GM12874 (cell line): Measurements from ENCODE around the gene ARHGEF28.

Experiments used
- TF ChIP-seq, protein P1 (sequence below): IDR thresholded peaks from 2 replicates; pipeline ENCODE4 v1.5.1; 2011; ENCODE audit warnings: low read depth, mild to moderate bottlenecking, control low read depth, low read length, moderate library complexity; ENCODE audit not compliant: insufficient read depth

Gene ARHGEF28

DNA sequence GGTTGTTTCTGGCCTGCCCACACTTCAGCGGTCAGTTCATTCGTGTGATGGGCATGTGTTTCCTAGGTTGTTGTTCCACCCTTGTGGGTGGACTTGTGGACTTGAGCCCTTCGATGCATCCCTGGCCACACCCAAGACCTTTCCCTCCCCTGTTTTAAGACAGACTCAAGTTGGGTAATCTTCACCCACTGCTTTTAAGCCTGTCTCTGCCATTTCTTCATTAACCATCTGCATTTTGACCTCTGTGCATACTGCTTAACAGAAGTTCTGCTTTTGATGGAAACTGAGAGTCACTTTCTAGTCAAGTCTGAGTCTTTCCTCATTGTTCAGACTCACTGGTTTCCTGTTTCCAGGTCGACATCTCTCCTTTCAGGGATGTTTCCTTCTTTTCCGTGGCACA lies 233.7 kb downstream of the ARHGEF28 start:
- TF ChIP-seq, protein P1, sequence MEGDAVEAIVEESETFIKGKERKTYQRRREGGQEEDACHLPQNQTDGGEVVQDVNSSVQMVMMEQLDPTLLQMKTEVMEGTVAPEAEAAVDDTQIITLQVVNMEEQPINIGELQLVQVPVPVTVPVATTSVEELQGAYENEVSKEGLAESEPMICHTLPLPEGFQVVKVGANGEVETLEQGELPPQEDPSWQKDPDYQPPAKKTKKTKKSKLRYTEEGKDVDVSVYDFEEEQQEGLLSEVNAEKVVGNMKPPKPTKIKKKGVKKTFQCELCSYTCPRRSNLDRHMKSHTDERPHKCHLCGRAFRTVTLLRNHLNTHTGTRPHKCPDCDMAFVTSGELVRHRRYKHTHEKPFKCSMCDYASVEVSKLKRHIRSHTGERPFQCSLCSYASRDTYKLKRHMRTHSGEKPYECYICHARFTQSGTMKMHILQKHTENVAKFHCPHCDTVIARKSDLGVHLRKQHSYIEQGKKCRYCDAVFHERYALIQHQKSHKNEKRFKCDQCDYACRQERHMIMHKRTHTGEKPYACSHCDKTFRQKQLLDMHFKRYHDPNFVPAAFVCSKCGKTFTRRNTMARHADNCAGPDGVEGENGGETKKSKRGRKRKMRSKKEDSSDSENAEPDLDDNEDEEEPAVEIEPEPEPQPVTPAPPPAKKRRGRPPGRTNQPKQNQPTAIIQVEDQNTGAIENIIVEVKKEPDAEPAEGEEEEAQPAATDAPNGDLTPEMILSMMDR, result no peak

DNA sequence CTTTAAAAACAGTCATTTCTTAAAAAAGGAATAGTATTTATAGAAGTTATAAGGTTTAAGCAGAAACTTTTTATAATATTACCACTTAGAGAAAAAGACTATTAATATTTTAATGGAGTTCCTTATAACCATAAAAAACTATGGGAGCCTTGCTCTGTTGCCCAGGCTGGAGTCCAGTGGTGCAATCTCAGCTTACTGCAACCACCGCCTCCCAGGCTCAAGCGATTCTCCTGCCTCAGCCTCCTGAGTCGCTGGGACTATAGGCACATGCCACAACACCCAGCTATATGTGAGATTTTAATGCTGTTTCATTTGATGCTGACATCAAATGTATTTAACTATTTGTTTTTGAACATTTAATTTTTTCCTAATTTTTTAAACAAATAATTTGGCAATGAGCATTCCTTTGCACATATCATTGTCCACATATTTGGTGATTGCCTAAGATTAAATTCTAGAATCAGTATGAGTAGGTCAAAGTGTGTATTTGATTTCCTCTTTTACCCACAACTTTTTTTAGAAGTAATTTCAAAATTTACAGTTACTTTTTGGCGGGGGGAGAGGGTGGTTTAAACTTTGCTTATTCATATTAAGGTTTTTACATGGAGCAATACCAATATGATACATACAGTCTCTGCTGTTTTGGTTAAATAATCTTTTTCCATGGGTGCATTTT lies 235.5 kb downstream of the ARHGEF28 start:
- TF ChIP-seq, protein P1, result no peak

DNA sequence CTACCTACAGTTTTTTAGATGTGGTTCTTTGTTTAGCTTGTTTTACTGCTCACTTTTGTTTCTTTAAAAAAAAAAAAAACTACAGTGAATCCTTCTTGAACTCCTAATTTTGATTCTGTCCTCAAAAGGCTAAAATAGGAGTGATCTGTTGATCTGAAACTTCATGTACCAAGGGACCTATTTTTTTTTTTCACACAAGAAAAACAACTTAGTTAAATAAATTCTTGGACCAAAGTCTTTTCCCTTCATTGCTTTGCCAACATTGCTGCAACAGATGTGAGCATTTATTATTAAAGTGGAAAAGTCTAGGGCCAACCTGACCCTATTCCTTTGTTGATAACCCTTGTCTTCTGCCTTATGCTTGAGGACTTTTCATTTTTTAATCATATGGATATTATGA lies 236.8 kb downstream of the ARHGEF28 start:
- TF ChIP-seq, protein P1, result no peak

DNA sequence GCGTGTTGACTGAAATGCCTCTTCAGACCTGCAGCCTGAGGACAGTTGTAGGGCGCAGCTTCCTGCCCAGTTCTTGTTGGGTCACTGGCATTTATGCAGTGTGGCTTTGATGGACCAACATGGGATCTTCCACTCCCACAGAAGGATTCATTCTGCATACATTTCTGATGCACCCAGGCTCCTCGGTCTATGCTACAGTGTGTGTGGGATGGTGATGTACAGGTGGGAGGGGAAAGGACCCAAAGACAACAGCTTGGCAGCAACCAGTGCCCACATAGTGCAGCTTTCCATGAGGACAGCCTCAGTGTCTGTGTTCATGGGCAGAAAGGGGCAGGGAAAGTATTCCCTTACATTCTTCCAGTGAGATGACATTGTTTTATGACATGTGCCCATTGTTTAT lies 237.9 kb downstream of the ARHGEF28 start:
- TF ChIP-seq, protein P1, result no peak

DNA sequence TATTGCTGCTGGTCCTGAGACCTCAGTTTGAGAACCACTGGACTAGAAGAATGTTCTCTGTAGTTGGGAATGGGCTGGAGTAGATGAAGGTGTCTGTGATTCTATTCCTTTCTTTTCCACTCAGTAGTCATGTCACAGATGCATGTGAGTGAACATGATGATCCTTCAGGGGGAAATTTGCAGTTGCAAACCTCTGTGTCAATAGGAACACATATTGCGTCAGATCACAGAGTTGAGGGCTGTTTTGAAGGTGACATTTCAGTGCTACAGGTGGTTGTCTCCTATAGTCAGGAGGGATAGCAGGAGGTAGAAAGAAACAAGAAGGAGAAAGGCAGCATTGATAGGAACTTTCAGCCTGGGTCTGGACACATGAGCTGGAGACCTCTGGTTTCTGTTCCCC lies 239.3 kb downstream of the ARHGEF28 start:
- TF ChIP-seq, protein P1, result no peak

DNA sequence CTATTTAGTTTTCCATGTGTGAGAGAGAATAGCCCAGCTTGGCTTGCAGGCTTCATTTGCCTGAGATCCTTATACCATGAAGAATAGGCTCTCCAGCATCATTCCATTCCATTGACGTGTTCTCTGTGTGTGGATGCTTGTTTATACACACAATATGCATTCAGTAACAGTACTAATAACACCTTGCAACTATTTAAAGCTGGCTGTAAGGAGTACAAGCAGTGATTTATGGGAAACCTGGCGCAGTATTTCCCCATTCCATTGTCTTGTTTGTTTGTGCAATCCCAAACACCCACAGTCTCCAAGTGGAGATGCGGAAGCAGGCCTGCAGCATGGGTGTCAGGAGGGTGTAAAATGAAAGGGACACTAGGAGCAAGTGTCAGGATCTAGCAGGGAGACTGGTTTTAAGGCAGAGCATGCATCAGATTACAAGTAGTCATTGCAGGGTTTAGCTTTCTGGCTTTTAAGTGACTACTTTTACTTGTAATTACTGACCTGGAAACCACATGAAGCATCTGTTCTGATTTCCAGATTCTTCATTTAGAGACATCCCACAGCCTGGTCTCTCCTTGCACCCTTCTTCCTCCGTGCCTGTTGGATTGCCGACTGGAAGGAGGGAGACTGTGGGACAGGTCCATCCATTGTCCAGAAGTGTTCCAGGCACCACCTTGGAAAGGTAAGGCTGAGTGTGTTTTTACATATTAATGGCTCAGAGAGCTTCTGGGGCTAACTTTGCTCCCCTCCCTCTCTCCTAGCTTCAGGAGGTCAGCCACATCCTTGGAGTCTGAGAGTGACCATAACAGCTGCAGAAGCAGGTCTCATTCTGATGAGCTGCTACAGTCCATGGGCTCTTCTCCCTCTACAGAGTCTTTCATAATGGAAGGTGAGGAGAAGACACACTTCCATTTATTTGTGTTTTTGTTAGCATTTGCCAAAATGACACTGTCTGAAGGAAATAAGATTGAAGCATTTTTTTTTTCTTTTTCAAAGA lies 241.6 kb downstream of the ARHGEF28 start:
- TF ChIP-seq, protein P1, result no peak

DNA sequence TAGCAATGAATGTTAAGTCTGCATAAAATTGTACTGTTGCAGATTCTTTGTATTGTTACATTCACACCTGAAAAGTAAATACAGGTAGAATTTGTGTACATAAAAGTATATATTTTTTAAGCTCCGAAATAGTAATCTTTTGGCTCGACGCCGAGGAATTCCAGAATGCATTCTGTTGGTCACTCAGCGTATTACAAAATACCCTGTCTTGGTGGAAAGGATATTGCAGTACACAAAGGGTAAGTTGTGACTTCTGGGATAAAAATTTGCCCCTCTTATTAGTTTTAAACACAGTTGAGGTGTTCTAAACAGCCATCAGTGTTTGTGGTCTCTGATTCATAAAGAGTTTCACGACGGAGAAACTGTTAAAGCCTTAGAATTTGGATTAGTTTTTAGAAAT lies 257.6 kb downstream of the ARHGEF28 start:
- TF ChIP-seq, protein P1, result no peak
